Measurements from ENCODE around the gene COPS8. TPM values are rescaled to one million over a fixed set of nuclear protein-coding genes. Genes with fewer than 3 reads are reported as not detected.
A peak's percentile ranks its signal among the peaks of the same experiment; 100 is the strongest.

The COPS8 gene
- 422 and 544 TPM in 2 replicates for total RNA-seq (2014; rRNA removed)
- polyA plus RNA-seq (2012), result 79.2 TPM

GRCh38 chr2:237085248-237086221 is at the start of gene COPS8:
Gene COPS8 (plus strand): TSS chr2:237085889. CDS start chr2:237085965, 76 bp downstream.
- DNase-seq (ENCODE audit: low read depth), result peak; percentile 94

GRCh38 chr2:237039301-237040031 is 46.2 kb upstream of the COPS8 start:
- DNase-seq (ENCODE audit: low read depth), result no peak

DNA sequence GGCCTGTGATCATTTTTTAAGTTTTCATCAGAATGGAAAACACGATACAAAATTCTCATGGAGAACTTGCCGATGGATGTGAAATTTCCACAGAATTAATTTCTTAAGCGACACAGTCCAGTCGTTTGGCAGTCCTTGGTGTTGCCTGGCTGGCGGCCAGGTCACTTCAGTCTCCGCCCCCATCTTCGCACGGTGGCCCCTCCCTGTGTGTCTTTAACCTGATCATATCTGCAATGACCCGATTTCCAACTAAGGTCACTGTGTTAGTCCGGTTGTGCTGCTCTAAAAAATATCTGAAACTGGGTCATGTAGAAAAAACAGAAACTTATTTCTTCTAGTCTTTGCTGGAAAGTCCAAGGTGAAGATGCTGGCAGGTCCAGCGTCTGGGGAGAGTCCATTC is 44.5 kb upstream of the COPS8 start:
- no peak for DNase-seq (ENCODE audit: low read depth)

GRCh38 chr2:237042101-237042500 is 43.6 kb upstream of the COPS8 start:
- no peak for DNase-seq (ENCODE audit: low read depth)

GRCh38 chr2:237043866-237044265 is 41.8 kb upstream of the COPS8 start:
- no peak for DNase-seq (ENCODE audit: low read depth)

GRCh38 chr2:237044281-237044680 is 41.4 kb upstream of the COPS8 start:
- no peak for DNase-seq (ENCODE audit: low read depth)

- DNase-seq (ENCODE audit: low read depth), result no peak
Measured at GRCh38 chr2:237045449-237045848, 40.2 kb upstream of the COPS8 start.

- DNase-seq (ENCODE audit: low read depth), result no peak
Measured at GRCh38 chr2:237048595-237048994, 37.1 kb upstream of the COPS8 start.

- no peak for DNase-seq (ENCODE audit: low read depth)
Measured at GRCh38 chr2:237051861-237052260, 33.8 kb upstream of the COPS8 start.

GRCh38 chr2:237053066-237053465 is 32.6 kb upstream of the COPS8 start:
- DNase-seq (ENCODE audit: low read depth), result no peak

DNA sequence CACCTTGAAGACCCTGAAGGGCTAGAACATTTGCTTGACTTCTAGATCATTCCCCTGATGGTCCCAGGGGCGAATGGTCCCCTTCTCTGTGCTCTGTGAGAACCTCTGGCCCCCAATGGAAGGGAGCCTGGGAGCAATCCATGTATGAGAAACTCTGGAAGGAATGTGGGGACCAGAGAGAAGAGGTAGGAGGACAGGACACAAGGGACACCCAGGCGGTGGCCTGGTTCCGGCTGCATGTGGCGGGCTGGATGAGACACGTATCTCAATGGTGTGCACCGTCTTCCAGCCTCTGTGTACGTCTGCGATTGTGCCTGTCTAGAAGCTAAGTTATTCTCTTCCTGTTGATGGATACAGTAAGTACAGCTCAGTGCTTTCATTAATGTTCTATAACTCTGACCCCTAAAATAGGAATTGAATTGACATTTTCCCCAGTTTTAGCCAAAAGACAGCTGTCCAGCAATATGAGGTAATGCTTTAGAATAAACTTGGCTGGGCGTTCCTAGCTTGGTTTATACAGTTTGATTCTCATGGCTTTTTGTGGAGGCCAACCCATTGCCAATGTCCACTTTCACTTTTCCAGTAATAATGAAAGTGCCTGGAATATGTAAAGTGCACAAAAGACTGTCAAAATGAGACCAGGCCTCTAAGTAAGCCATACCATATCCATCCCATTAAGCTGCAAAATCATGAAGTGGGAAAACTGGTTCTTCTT is 30.1 kb upstream of the COPS8 start:
- DNase-seq (ENCODE audit: low read depth), result no peak

DNA sequence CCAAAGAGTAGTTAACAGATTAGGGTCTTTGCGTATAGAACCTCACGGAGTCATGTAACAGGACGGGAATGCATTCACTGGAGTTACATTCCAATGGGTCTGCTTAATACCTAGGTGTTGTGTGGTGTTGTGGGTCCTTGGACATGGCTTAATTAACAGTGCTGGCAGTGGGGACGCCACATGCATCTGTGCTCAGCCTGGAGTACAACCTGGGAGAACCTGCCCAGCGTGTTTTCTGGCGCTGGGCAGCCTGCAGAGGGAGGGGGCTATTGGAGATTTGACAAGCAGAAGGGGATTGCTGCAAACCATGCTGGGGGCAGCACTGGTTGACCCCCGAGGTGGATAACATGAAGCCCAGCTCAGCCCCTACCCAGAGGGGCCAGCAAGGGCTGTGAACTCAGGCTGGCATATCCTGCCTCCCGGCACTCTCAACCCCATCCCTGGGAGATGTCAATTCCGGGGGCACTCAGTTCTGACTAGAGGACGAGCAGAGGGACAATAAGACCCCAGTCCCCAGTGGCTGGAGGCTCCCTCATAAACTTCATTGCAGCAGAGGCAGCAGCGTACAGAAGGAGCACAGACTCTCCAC is 29.3 kb upstream of the COPS8 start:
- no peak for DNase-seq (ENCODE audit: low read depth)

GRCh38 chr2:237057107-237057506 is 28.6 kb upstream of the COPS8 start:
- DNase-seq (ENCODE audit: low read depth), result no peak

DNA sequence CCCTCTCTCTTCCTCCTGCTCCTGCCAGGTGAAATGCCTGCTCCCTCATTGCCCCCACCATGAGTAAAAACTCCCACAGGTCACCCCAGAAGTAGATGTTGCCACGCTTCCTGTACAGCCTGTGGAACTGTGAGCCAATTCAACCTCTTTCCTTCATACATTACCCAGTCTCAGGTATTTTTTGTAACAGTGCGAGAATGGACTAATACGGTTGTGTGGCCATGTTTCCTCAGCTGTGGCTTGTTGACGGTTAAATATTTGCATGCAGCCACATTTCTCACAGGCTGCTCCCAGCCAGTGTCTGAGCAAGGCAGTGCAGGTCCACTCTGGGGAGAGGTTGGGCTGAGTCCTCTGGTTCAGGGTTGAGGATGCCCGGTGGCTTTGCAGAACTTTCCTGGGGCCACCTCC is 27.8 kb upstream of the COPS8 start:
- DNase-seq (ENCODE audit: low read depth), result no peak

- no peak for DNase-seq (ENCODE audit: low read depth)
Measured at GRCh38 chr2:237058423-237058822, 27.3 kb upstream of the COPS8 start.

GRCh38 chr2:237059155-237059875 is 26.4 kb upstream of the COPS8 start:
- DNase-seq (ENCODE audit: low read depth), result no peak

DNA sequence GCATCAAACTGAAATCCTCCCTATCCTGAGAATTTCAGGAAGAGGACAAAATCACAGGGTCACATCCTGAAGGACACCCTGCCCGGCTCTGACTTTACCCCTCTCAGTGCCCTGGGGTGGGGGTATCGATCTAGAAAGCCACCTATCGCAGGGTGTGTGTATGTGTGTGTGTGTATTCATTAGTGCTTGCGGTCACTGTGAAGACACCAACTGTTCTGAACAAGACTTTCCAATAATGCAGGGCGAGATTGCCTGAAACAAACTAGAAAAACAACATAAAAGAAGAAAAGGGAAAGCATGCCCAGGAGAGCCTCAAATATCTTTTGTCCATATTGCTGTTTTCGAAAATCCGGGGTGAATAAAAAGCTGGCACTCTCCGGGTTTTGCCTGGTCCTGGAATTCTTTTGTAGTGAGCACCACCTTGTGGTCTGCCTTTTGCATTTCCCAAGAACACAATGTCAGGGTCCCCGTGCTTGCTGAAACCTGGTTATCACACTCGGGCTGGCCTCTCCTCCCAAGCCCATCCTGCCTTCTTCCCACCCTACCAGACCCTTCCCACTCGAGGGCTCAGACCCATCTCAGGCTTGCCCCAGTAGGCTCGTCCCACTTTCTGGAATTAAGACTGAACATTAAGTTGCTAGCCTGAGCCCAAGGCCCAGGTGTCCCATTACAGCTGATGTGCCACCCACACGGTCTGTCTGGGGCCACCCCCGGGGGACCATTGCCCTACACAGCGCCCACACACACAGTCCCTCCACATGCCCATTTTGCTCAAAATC is 25.0 kb upstream of the COPS8 start:
- peak; percentile 61 for DNase-seq (ENCODE audit: low read depth)

DNA sequence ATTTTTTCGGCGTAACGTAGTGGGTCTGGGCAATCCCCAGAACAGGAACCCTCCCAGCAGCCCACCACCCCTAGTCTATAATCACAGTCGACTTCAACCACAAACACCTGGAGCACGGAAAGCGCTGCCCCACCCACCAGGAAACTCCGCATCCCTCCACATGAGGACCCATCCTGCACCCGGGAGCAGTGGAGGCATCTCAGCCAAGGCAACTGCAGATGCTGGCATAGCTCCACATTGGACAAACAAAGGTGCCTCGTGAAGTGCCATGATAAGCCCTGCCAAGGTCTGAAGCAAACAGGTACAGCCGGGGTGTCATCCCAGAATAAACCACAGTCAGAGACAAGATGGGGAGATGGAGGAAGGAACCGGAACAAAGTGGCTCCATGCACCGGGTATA is 24.3 kb upstream of the COPS8 start:
- DNase-seq (ENCODE audit: low read depth), result no peak

DNA sequence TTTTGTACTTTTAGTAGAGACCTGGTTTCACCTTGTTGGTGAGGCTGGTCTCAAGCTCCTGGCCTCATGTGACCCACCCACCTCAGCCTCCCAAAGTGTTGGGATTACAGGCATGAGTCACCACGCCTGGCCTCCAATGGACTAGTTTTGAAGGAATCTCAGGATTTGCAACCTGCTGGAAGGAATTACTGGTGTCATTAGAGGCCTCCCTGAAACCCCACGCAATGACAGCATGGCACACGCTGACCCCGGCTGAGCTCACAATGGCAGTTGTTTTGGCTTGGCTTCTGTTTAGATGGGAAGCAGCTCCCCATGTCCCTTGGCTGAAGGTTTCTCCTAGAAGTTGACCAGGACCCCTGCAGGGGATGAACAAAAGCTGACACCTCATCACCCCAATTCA is 23.1 kb upstream of the COPS8 start:
- DNase-seq (ENCODE audit: low read depth), result no peak
